GOT3 (cell line): Measurements from ENCODE around the gene MAML3.

Experiments used
- DNase-seq: peaks from one replicate; lab custom pipeline; 2025; ENCODE audit warnings: mixed read lengths; lab: John Stamatoyannopoulos, UW

MAML3 gene

GRCh38 chr4:139900964-139901376 lies 253.0 kb downstream of the MAML3 start:
- no peak for DNase-seq

- DNase-seq = no peak
These were observed 254.6 kb downstream of the MAML3 start for GRCh38 chr4:139899346-139899745.

GRCh38 chr4:139898293-139898692 lies 255.7 kb downstream of the MAML3 start:
- DNase-seq = no peak

- DNase-seq = no peak
These were observed 257.8 kb downstream of the MAML3 start for GRCh38 chr4:139896091-139896604.

GRCh38 chr4:139893801-139894200 lies 260.2 kb downstream of the MAML3 start:
- no peak for DNase-seq

- no peak for DNase-seq
These were observed 260.8 kb downstream of the MAML3 start for GRCh38 chr4:139892973-139893736.

GRCh38 chr4:139890816-139891215 lies 263.2 kb downstream of the MAML3 start:
- DNase-seq = no peak

- no peak for DNase-seq
These were observed 264.1 kb downstream of the MAML3 start for GRCh38 chr4:139889901-139890300.

- DNase-seq = no peak
These were observed 264.7 kb downstream of the MAML3 start for GRCh38 chr4:139889264-139889663.

- no peak for DNase-seq
These were observed 265.8 kb downstream of the MAML3 start for GRCh38 chr4:139887962-139888735.

- DNase-seq = no peak
These were observed 266.6 kb downstream of the MAML3 start for GRCh38 chr4:139887376-139887802.

GRCh38 chr4:139886798-139887197 lies 267.2 kb downstream of the MAML3 start:
- no peak for DNase-seq

- DNase-seq = no peak
These were observed 269.5 kb downstream of the MAML3 start for GRCh38 chr4:139884438-139884837.

- DNase-seq = no peak
These were observed 273.1 kb downstream of the MAML3 start for GRCh38 chr4:139880841-139881240.

- no peak for DNase-seq
These were observed 275.9 kb downstream of the MAML3 start for GRCh38 chr4:139878050-139878449.

- DNase-seq = no peak
These were observed 277.5 kb downstream of the MAML3 start for GRCh38 chr4:139876337-139876941.

- no peak for DNase-seq
These were observed 278.6 kb downstream of the MAML3 start for GRCh38 chr4:139875411-139875825.

- DNase-seq = no peak
These were observed 280.7 kb downstream of the MAML3 start for GRCh38 chr4:139873111-139873860.

GRCh38 chr4:139872274-139872673 lies 281.7 kb downstream of the MAML3 start:
- DNase-seq = no peak

GRCh38 chr4:139869810-139870209 lies 284.2 kb downstream of the MAML3 start:
- DNase-seq = no peak

GRCh38 chr4:139866276-139866962 lies 287.6 kb downstream of the MAML3 start:
- no peak for DNase-seq
